ENCODE measurements around the gene ACVR1. TPM values are rescaled to one million over a fixed set of nuclear protein-coding genes. Genes with fewer than 3 reads are reported as not detected.

The ACVR1 gene
- total RNA-seq, 1 experiment from 2014 or later = 5.9 TPM

DNA sequence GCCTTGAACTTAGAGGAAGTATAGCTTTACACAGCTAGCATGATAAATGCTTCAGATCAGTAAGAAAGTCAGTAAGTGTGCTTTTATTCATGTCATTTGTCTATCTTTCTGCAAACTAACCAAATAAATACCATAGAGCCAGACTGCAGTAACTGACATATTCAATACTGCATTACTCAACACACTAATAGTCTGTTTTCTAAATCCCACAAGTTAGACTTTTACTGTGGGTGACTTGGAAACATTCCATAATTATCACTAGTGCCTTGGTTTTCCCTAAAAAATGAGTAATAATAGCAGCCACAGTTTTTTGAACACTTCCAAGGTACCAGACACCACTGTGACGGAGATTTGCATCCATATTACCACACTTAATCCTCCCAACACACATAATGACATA, 33.0 kb downstream of the ACVR1 start:
- DNase-seq = no peak
- Histone ChIP-seq H3K36me3 (0 out of 2 replicates have a peak, but pooled peaks cover 3% of the 10 kb centered on the region), H3K4me3 (no peak overlapping the region), H3K9me3 (no peaks in the 10 kb centered on the region), H3K27me3 (no peaks in the 10 kb centered on the region)

- H3K9me3 ChIP-seq = no peaks in the 10 kb centered on the region
- no peak for DNase-seq
- no peak overlapping the region for H3K4me3 ChIP-seq
- H3K27me3 ChIP-seq = no peaks in the 10 kb centered on the region
- 0 out of 2 replicates have a peak, but pooled peaks cover 3% of the 10 kb centered on the region for H3K36me3 ChIP-seq
Observed at GRCh38 chr2:157842106-157842879, 33.8 kb downstream of the ACVR1 start.

- Histone ChIP-seq H3K9me3 (no peaks in the 10 kb centered on the region), H3K36me3 (peaks cover 10% of the 10 kb centered on the region; the same call in 1 of the 2 replicates), H3K27me3 (no peaks in the 10 kb centered on the region), H3K4me3 (no peak overlapping the region)
- no peak for DNase-seq
Observed at GRCh38 chr2:157841485-157841884, 34.6 kb downstream of the ACVR1 start.

DNA sequence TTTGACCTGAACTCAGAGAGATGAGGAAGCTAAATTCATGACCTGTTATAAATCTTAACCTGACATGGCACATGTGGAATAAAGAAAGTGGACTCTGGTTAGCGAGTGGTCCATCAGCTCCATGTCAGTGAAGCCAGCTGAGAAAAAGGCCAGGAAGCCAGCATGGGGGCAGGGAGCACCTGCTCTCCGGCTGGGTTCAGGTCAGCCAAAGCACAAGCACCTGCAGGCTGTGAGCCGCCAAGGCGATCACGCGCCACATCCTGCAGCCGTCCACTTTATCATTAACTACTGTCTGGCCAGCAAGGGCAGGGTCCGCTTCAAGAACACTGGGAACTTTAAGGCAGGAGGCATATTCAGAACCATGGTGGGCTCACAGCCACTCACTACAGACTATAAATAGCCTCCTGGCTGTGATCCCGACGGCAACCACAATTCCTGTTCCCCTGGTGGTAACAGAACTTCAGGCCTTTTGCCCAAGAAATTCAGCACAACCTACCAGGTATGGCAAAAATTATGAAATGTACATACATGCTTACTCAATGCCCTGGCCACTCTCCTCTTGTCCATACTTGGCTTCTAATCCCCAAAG, 35.5 kb downstream of the ACVR1 start:
- Histone ChIP-seq H3K36me3 (peaks cover 10% of the 10 kb centered on the region; the same call in 1 of the 2 replicates), H3K4me3 (no peak overlapping the region), H3K27me3 (no peaks in the 10 kb centered on the region), H3K9me3 (no peaks in the 10 kb centered on the region)
- no peak for DNase-seq

DNA sequence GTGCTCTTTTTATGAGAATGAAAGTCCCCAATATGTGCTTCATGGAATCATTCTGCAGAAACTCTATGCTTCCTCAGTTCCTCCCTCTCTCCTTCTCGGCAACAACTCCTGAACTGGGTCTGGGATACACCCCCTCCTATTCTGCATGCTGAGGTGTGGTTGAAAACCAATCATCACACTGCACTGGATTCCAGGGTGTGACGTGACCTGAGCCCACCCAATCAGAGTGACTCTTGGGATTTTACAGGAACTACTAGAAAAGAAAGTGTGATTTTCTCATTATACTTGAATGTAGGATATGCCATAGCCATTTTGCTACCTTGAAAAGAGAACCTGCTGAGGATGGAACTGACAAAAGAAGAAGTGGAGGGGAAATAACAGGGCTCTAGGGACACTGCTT, 36.3 kb downstream of the ACVR1 start:
- Histone ChIP-seq H3K36me3 (peaks cover 10% of the 10 kb centered on the region; the same call in 1 of the 2 replicates), H3K9me3 (no peaks in the 10 kb centered on the region), H3K27me3 (no peaks in the 10 kb centered on the region), H3K4me3 (no peak overlapping the region)
- no peak for DNase-seq

DNA sequence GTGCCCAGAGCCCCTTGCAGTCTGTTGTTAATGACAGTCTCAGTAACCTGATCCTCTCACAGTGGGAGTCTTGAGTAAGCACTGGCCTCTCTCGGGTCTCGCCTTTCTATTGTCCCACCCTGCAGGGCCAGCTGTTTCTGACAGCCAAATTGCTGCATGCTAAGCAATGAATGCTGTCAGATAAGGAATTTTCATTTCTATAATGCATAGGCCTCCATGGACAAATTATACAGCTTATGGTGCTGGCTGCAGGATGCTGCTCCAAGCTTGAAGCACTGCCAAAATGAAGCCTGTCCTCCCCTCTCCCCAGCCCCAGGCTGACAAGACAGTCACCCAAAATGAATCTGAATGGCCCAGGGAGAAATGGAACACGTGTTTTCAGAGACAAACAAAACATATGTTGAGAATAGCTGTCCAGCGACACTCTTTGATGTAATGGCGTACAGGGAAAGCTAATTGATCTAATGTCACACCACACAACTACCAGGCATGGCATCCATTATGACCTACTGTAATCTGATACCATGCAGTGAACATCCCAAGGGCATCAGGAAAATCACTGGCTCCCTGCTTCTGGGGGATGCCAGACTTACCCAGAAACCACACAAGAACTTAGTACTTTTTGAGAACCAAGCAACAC, 36.8 kb downstream of the ACVR1 start:
- DNase-seq = peak; percentile 59

DNA sequence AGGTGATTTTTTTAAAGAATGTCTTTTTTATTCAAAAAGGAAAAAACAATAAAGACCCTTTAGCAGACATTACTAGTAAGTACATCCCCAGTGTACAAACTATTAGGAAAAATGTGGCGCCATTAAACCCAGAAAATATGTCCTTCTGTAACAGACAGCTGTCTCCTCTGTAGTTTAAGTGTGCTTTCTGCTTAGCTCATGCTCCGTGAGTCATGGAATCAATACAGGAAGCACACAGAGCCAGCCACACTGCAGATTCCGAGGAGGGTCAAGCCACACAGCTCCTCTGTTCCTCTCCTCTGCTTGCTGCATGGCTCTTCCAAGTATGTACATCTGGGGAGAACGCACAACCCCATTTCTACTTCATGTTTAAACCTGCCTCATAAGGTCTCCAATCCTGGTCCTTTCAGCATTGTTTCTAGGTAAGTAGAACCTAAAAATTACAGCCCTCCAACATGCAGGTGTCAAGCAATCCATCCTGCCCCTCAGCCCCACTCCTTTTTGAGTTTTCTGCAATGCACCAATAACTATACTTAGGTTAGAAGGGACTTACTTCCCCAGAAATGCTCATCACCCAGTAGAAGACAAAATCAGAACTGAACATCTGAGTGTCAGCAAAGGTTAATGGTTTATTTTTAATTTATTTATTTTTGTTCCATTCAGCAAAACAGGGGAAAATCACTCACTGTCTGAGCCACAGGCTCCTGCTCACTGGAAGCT, 37.5 kb downstream of the ACVR1 start:
- H3K36me3 ChIP-seq = peaks cover 8% of the 10 kb centered on the region; the same call in 1 of the 2 replicates
- no peaks in the 10 kb centered on the region for H3K9me3 ChIP-seq
- peak; percentile 70 for DNase-seq
- H3K27me3 ChIP-seq = no peaks in the 10 kb centered on the region
- H3K4me3 ChIP-seq = no peak overlapping the region

More for the DNA sequence above, 36.8 kb downstream of the ACVR1 start:
- Histone ChIP-seq H3K27me3 (no peaks in the 10 kb centered on the region), H3K4me3 (no peak overlapping the region), H3K9me3 (no peaks in the 10 kb centered on the region), H3K36me3 (peaks cover 10% of the 10 kb centered on the region; the same call in 1 of the 2 replicates)

- Histone ChIP-seq H3K27me3 (no peaks in the 10 kb centered on the region), H3K4me3 (no peak overlapping the region), H3K36me3 (peaks cover 8% of the 10 kb centered on the region; the same call in 1 of the 2 replicates), H3K9me3 (no peaks in the 10 kb centered on the region)
- DNase-seq = peak; percentile 41
Observed at GRCh38 chr2:157837851-157838441, 38.2 kb downstream of the ACVR1 start.

DNA sequence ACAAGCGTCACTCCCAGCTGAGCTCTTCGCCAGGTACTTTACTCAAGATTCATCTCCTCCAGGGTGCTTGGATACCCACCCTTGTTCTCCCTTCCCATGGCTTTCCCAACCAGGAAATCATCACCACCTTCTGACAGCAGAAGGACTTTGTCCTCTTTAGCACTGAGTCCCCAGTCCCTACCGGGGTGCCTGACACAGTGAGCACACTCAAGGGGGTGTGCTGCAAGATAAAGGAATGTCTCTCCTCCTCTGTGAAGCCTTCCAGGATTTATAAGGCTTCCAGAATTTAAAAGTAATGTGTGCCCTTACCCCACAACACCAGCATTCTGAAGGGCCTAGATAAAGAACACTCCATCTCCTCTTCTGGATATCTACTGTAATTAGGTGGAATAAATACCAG, 39.6 kb downstream of the ACVR1 start:
- Histone ChIP-seq H3K4me3 (no peak overlapping the region), H3K27me3 (no peaks in the 10 kb centered on the region), H3K36me3 (peaks cover 8% of the 10 kb centered on the region; the same call in 1 of the 2 replicates), H3K9me3 (no peaks in the 10 kb centered on the region)
- DNase-seq = no peak

- H3K36me3 ChIP-seq = peaks cover 8% of the 10 kb centered on the region; the same call in 1 of the 2 replicates
- no peaks in the 10 kb centered on the region for H3K27me3 ChIP-seq
- no peak for DNase-seq
- no peaks in the 10 kb centered on the region for H3K9me3 ChIP-seq
- no peak overlapping the region for H3K4me3 ChIP-seq
Observed at GRCh38 chr2:157835425-157835824, 40.7 kb downstream of the ACVR1 start.

- H3K4me3 ChIP-seq = no peak overlapping the region
- DNase-seq = no peak
- H3K27me3 ChIP-seq = no peaks in the 10 kb centered on the region
- no peaks in the 10 kb centered on the region for H3K9me3 ChIP-seq
- peaks cover 8% of the 10 kb centered on the region; the same call in 1 of the 2 replicates for H3K36me3 ChIP-seq
Observed at GRCh38 chr2:157835006-157835405, 41.1 kb downstream of the ACVR1 start.

DNA sequence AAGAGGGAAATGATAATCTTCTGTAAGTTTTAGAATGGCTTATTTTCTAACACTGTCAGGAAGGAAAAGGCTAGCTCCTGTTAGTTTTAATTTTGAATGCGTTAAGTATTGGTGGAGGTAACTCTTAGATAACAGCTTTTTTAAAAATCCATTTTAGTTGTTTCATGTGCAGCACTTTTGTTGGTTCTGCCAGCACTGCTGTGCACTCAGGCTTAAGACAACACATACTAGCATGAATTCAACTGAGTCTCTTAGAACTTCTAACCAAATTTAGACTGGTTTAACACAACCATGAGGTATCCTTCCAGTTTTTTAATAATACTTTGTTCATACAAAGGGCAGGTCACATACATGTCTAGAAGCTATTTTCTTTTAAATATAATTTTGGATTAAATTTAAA, 42.4 kb downstream of the ACVR1 start:
- no peak overlapping the region for H3K4me3 ChIP-seq
- H3K9me3 ChIP-seq = no peaks in the 10 kb centered on the region
- no peak for DNase-seq
- H3K36me3 ChIP-seq = peaks cover 8% of the 10 kb centered on the region; the same call in 1 of the 2 replicates
- H3K27me3 ChIP-seq = no peaks in the 10 kb centered on the region

DNA sequence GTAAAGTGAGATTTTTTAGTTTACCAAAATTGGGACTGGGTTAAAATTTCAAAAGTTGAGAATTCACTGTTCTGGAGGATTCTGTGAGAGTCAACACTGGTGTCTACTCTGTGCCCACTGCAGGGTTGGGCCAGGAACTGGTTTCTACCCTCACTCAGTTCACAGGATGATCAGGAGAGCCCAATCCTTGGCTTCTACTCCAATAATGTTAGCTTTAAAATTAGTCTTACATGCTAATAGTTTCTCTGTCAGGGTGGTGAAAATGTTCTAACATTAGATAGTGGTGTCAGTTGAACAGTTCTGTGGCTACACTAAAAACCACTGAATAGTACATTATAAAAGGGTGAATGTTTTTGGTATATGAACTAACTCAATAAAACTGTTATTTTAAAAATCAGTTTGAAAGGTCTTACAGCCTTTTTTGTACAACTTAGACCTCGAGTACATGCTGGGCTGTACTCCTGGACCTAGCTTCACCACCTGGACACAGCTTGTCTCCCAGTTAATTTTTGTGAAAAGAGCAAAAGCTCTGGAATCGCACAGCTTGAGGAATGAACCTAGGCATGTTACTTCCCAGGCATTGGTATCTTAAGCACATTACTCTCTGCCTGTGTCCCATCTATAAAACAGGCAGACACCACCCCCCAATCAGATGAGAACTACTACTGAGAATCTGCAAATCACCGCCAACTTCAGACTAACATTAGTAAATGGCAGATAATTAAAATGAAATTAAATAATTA, 44.4 kb downstream of the ACVR1 start:
- no peak for DNase-seq
- H3K4me3 ChIP-seq = no peak overlapping the region
- no peaks in the 10 kb centered on the region for H3K9me3 ChIP-seq

GRCh38 chr2:157830696-157831570, 45.2 kb downstream of the ACVR1 start:
- Histone ChIP-seq H3K27me3 (no peaks in the 10 kb centered on the region), H3K9me3 (no peaks in the 10 kb centered on the region), H3K36me3 (no peaks in the 10 kb centered on the region; the same call in 1 of the 2 replicates), H3K4me3 (no peak overlapping the region)
- peak; percentile 25 for DNase-seq

More for the DNA sequence above, 44.4 kb downstream of the ACVR1 start:
- H3K36me3 ChIP-seq = peaks cover 3% of the 10 kb centered on the region; the same call in 1 of the 2 replicates
- no peaks in the 10 kb centered on the region for H3K27me3 ChIP-seq

GRCh38 chr2:157830266-157830665, 45.9 kb downstream of the ACVR1 start:
- H3K36me3 ChIP-seq = no peaks in the 10 kb centered on the region; the same call in 1 of the 2 replicates
- H3K9me3 ChIP-seq = no peaks in the 10 kb centered on the region
- H3K27me3 ChIP-seq = no peaks in the 10 kb centered on the region
- no peak overlapping the region for H3K4me3 ChIP-seq
- DNase-seq = no peak
